Natural killer cell (primary cell): Measurements from ENCODE around the gene FSTL4. TPM values are rescaled to one million over a fixed set of nuclear protein-coding genes. Genes with fewer than 3 reads are reported as not detected.

Source experiments
- ATAC-seq, 3 donors: fragments of 150-1000 bp in 2 of 3; fragments of 200-7000 bp in 1 of 3; cut with Tn5 transposase; 1 replicate in 1 of 3; 2 replicates in 2 of 3; pipeline ENCODE4 v1.10.0; 2021; ENCODE audit warnings: mild to moderate bottlenecking in 2 of 3, moderate library complexity in 2 of 3
- DNase-seq, 2 donors: peaks; one replicate each; pipeline versions ENCODE4 v3.0.0 to v3.0.0-alpha.2; 2013 to 2021; ENCODE audit warnings: mixed read lengths in 1 of 2
- H3K27ac ChIP-seq: one replicate; pipeline ENCODE4 v1.5.1; 2013; ENCODE audit warnings: mild to moderate bottlenecking, low read length
- H3K27me3 ChIP-seq: one replicate; pipeline ENCODE4 v1.6.1; 2013; ENCODE audit warnings: low read length; ENCODE audit not compliant: control insufficient read depth, insufficient read depth
- H3K36me3 ChIP-seq: one replicate; pipeline ENCODE4 v1.6.1; 2013; ENCODE audit warnings: low read length; ENCODE audit not compliant: control insufficient read depth, insufficient read depth
- H3K4me1 ChIP-seq: one replicate; pipeline ENCODE4 v1.6.1; 2013; ENCODE audit warnings: low read length; ENCODE audit not compliant: control insufficient read depth, insufficient read depth
- H3K4me3 ChIP-seq: one replicate; pipeline ENCODE4 v1.5.1; 2013; ENCODE audit warnings: low read length
- H3K9me3 ChIP-seq: one replicate; pipeline ENCODE4 v1.6.1; 2013; ENCODE audit warnings: low read length; ENCODE audit not compliant: control insufficient read depth, insufficient read depth
- H3K27ac Mint-ChIP-seq, 2 donors: one replicate each; pipeline ENCODE4 v1.8.0; 2022; ENCODE audit warnings: mild to moderate bottlenecking in 2 of 2, mixed read lengths in 2 of 2, moderate library complexity in 1 of 2
- H3K27me3 Mint-ChIP-seq, 2 donors: one replicate each; pipeline ENCODE4 v1.8.0; 2022; ENCODE audit warnings: low read depth in 2 of 2, mixed read lengths in 2 of 2
- H3K36me3 Mint-ChIP-seq: one replicate; pipeline ENCODE4 v1.8.0; 2022; ENCODE audit warnings: mixed read lengths
- H3K4me1 Mint-ChIP-seq, 2 donors: one replicate each; pipeline ENCODE4 v1.8.0; 2022; ENCODE audit warnings: mixed read lengths in 2 of 2
- H3K4me3 Mint-ChIP-seq: one replicate; pipeline ENCODE4 v1.8.0; 2022; ENCODE audit warnings: mild to moderate bottlenecking, moderate library complexity, mixed read lengths
- H3K9me3 Mint-ChIP-seq, 2 donors: one replicate each; pipeline ENCODE4 v1.8.0; 2022; ENCODE audit warnings: mixed read lengths in 2 of 2
- CTCF ChIP-seq: fragments of 200-600 bp; IDR thresholded peaks from one replicate; pipeline ENCODE4 v1.8.0; 2022; ENCODE audit warnings: antibody characterized with exemption
- WGBS: methylation state at CpG from one replicate; pipeline ENCODE4 v1.1.7; 2013; ENCODE audit warnings: missing lambda C conversion rate; ENCODE audit not compliant: insufficient coverage; 5-methylcytosine and 5-hydroxymethylcytosine counted together
- intact Hi-C: fragments of 100-400 bp; cut with micrococcal nuclease; formaldehyde crosslinking; loops from one replicate; pipeline ENCODE4 v1.14.2; 2022
- total RNA-seq, 4 donors: library from RNA; stranded (reverse); fragments of 120-200 nt in 1 of 4; gene quantifications; one replicate each; pipeline versions ENCODE4 v1.2.3 to v1.2.4, GENCODE V29; 2013 to 2022

FSTL4 gene
- total RNA-seq, 3 donors from 2014 or later (not counting 1 experiment from before 2014, with no cell fraction given), result 0.11 to 0.75 (median 0.55) TPM

GRCh38 chr5:133377736-133378135 is 234.6 kb downstream of the FSTL4 start:
- Histone ChIP-seq H3K9me3 (peaks cover 8% of the 10 kb centered on the region), H3K4me3 (no peak overlapping the region), H3K4me1 (no peaks in the 10 kb centered on the region), H3K27ac (no peak overlapping the region), H3K36me3 (no peaks in the 10 kb centered on the region), H3K27me3 (peaks cover 2% of the 10 kb centered on the region)
- no peak overlapping the region for H3K4me3 Mint-ChIP-seq
- WGBS, result 80% methylated on average over 3 of the region's 3 CpGs
- H3K9me3 Mint-ChIP-seq, result peaks cover 5 to 6% of the 10 kb centered on the region in 2 donors
- H3K27ac Mint-ChIP-seq, result no peak overlapping the region
- H3K27me3 Mint-ChIP-seq, result peaks cover 14 to 31% of the 10 kb centered on the region in 2 donors
- intact Hi-C loops, result no loop called here
- H3K4me1 Mint-ChIP-seq, result no peaks in the 10 kb centered on the region
- H3K36me3 Mint-ChIP-seq, result peaks cover 18% of the 10 kb centered on the region
- no peak for DNase-seq
- no peak for ATAC-seq
- no peak for TF ChIP-seq CTCF

GRCh38 chr5:133376986-133377385 is 235.4 kb downstream of the FSTL4 start:
- Mint-ChIP-seq H3K27ac (no peak overlapping the region), H3K27me3 (peaks cover 14 to 31% of the 10 kb centered on the region in 2 donors)
- WGBS, result 80% methylated on average over 1 of the region's 1 CpG

GRCh38 chr5:133373121-133373870 is 239.0 kb downstream of the FSTL4 start:
- Histone ChIP-seq H3K4me3 (no peak overlapping the region), H3K9me3 (peaks cover 8% of the 10 kb centered on the region), H3K4me1 (no peaks in the 10 kb centered on the region), H3K27ac (no peak overlapping the region), H3K36me3 (no peaks in the 10 kb centered on the region), H3K27me3 (no peaks in the 10 kb centered on the region)
- no peak overlapping the region for H3K27ac Mint-ChIP-seq
- TF ChIP-seq CTCF, result no peak
- H3K36me3 Mint-ChIP-seq, result peaks cover 18% of the 10 kb centered on the region
- peaks cover 5 to 6% of the 10 kb centered on the region in 2 donors for H3K9me3 Mint-ChIP-seq
- peaks cover 15 to 31% of the 10 kb centered on the region in 2 donors for H3K27me3 Mint-ChIP-seq
- H3K4me1 Mint-ChIP-seq, result no peaks in the 10 kb centered on the region
- 85% methylated on average over 5 of the region's 5 CpGs for WGBS
- no peak for DNase-seq
- intact Hi-C loops, result no loop called here
- no peak overlapping the region for H3K4me3 Mint-ChIP-seq
- ATAC-seq, result no peak

More at GRCh38 chr5:133376986-133377385, 235.4 kb downstream of the FSTL4 start:
- peaks cover 8% of the 10 kb centered on the region for H3K9me3 ChIP-seq
- H3K4me1 ChIP-seq, result no peaks in the 10 kb centered on the region
- H3K4me3 Mint-ChIP-seq, result no peak overlapping the region
- no peaks in the 10 kb centered on the region for H3K4me1 Mint-ChIP-seq
- H3K27me3 ChIP-seq, result peaks cover 2% of the 10 kb centered on the region
- H3K27ac ChIP-seq, result no peak overlapping the region
- DNase-seq (no peak), ATAC-seq (no peak)
- no peak for TF ChIP-seq CTCF
- H3K36me3 ChIP-seq, result no peaks in the 10 kb centered on the region
- intact Hi-C loops, result no loop called here
- H3K4me3 ChIP-seq, result no peak overlapping the region
- peaks cover 5 to 6% of the 10 kb centered on the region in 2 donors for H3K9me3 Mint-ChIP-seq
- peaks cover 18% of the 10 kb centered on the region for H3K36me3 Mint-ChIP-seq
